Renal pelvis (tissue), 12 donors: ENCODE data around the gene DHDDS. TPM values are rescaled to one million over a fixed set of nuclear protein-coding genes. Genes with fewer than 3 reads are reported as not detected.
A peak's percentile ranks its signal among the peaks of the same experiment; 100 is the strongest.
"Not testable (repeated sequence)": the region's sequence is repeated elsewhere in the genome, so short reads cannot be mapped to it uniquely, and the experiment has no call there.

Experiments
- DNase-seq: peaks from one replicate; pipeline ENCODE4 v3.0.0-alpha.2; 2013
- long read RNA-seq, 16 experiments: transcript quantifications; one replicate each; lab custom pipeline, GENCODE V29; 2026
- polyA plus RNA-seq, 3 donors: library from polyadenylated mRNA; unstranded; fragments of 120-200 nt; gene quantifications; one replicate each; pipeline ENCODE4 v1.2.1, GENCODE V29; 2013; ENCODE audit not compliant: insufficient read length in 3 of 3

The DHDDS gene
- polyA plus RNA-seq: 10 to 100 TPM; 34.5 to 45.6 (median 42.7) TPM
- long read RNA-seq, donor 1, partial matches to known transcripts: 0 of 3 reads
- long read RNA-seq, donor 1, other reads (novel, unspliced or antisense): 0 of 3 reads
- long read RNA-seq, donor 2, transcript DHDDS-201 (9 exons, 1,403 nt): major isoform, 5 of 7 reads
- long read RNA-seq, donor 2, partial matches to known transcripts: 0 of 7 reads
- long read RNA-seq, donor 2, other reads (novel, unspliced or antisense): 0 of 7 reads
- long read RNA-seq, donor 3, partial matches to known transcripts: 44 of 47 reads
- long read RNA-seq, donor 3, other reads (novel, unspliced or antisense): 0 of 47 reads
- long read RNA-seq, donor 4, transcript DHDDS-201 (9 exons, 1,403 nt): major isoform, 6 of 11 reads
- long read RNA-seq, donor 4, partial matches to known transcripts: 0 of 11 reads
- long read RNA-seq, donor 4, other reads (novel, unspliced or antisense): 0 of 11 reads
- long read RNA-seq, donor 5, partial matches to known transcripts: 0 of 5 reads
- long read RNA-seq, donor 5, other reads (novel, unspliced or antisense): 0 of 5 reads
- long read RNA-seq, donor 6, partial matches to known transcripts: 0 of 6 reads
- long read RNA-seq, donor 6, other reads (novel, unspliced or antisense): 0 of 6 reads
- long read RNA-seq, donor 7, partial matches to known transcripts: 32 of 37 reads
- long read RNA-seq, donor 7, other reads (novel, unspliced or antisense): 0 of 37 reads
- long read RNA-seq, donor 8, partial matches to known transcripts: 0 of 4 reads
- long read RNA-seq, donor 8, other reads (novel, unspliced or antisense): 0 of 4 reads
- long read RNA-seq, donor 9, partial matches to known transcripts: 0 of 8 reads
- long read RNA-seq, donor 9, other reads (novel, unspliced or antisense): 0 of 8 reads
- long read RNA-seq, donor 10, partial matches to known transcripts: 0 of 6 reads
- long read RNA-seq, donor 10, other reads (novel, unspliced or antisense): 0 of 6 reads
- long read RNA-seq, donor 11, partial matches to known transcripts: 0 of 2 reads
- long read RNA-seq, donor 11, other reads (novel, unspliced or antisense): 0 of 2 reads
- long read RNA-seq, donor 12, transcript DHDDS-201 (9 exons, 1,403 nt): major isoform, 5 of 7 reads
- long read RNA-seq, donor 12, partial matches to known transcripts: 0 of 7 reads
- long read RNA-seq, donor 12, other reads (novel, unspliced or antisense): 0 of 7 reads
- long read RNA-seq, donor 13, partial matches to known transcripts: 0 of 2 reads
- long read RNA-seq, donor 13, other reads (novel, unspliced or antisense): 0 of 2 reads
- long read RNA-seq, donor 14: 0 reads
- long read RNA-seq, donor 15, partial matches to known transcripts: 0 of 3 reads
- long read RNA-seq, donor 15, other reads (novel, unspliced or antisense): 0 of 3 reads
- long read RNA-seq, donor 16, partial matches to known transcripts: 0 of 6 reads
- long read RNA-seq, donor 16, other reads (novel, unspliced or antisense): 0 of 6 reads

DNA sequence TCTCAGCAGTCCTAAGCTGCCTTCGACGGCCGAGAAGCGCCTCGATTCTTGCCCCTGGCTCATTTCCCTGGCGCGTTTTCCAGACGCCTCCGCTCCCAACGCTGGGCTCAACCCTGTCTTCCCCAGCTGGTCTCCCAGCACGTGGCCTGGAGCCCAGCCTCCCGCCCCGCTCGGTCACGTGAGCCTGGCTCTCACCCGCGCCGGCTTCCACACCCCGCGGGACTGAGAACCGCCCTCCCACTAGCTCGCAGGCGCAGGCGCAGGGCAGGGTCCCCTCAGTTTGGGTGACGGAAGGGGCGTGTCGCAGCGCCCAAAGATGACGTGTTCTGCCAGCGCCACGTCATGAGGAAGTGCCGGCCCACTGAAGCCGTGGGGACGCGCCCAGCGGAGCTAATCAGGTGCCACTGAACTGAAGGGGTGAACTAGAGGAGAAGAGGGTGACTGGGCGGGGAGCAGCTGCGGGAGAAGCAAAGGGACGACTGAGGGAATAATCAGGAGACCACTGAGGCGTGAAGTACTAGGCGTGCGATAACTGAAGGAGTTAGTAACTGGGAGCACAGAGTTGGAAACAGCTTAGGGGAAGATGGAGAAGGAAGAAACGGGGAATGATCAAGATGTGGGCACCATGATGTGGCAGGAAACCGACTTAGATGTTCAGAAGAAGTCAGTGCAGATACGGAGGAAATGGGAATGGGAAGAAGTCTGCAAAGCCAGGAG lies at the start of gene DHDDS:
DHDDS (plus strand) TSS at position 343 of the 717 bp plus-strand sequence. CDS start 625 bp downstream, outside the sequence.
- peak; percentile 97 for DNase-seq

GRCh38 chr1:26384076-26384475 lies 48.0 kb upstream of the DHDDS start:
- DNase-seq: no peak

- DNase-seq: not testable (repeated sequence)
These were observed 47.1 kb upstream of the DHDDS start for GRCh38 chr1:26385063-26385462.

DNA sequence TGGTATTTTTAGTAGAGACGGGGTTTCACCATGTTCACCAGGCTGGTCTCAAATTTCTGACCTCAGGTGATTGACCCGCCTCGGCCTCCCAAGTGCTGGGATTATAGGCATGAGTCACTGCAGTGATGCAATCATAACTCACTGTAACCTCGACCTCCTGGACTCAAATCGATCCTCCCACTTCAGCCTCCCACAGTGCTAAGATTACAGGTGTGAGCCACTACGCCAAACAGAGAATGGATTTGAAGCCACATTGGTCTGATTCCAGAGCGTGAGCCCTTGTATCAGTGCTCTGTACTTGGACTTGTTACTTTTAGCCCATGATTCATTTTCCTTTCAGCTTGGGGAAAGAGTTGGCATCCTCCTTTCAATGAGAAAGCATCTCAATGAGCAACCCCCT lies 44.7 kb upstream of the DHDDS start:
- DNase-seq: no peak

GRCh38 chr1:26388791-26389445 lies 43.2 kb upstream of the DHDDS start:
- no peak for DNase-seq

DNA sequence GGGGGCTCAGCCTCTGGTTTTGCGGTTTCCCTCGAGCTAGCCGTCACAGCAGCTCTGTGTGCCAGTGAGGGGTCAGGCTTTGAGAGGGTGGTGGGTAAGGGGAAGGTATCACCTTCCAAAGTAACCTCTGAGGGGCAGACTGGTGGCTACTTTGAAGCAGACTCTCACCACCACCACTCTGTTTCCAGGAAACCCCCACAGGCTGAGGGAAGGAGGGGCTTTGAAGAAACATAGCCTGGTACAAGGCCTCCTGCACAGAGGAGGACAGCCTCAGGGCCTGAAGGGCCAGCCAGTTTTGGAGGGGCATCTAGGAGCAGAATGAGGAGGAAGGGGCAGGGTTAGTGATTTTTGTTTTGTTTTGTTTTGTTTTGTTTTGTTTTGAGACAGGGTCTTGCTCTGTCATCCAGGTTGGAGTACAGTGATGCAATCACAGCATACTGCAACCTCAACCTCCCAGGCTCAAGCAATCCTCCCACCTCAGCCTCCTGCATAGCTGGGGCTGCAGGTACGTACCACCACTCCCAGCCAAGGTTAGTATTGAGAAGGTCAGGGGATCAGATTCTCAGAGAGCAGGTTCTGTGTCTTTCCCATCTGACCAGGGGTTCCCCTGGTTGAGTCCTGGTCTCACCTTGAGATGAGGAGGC lies 42.4 kb upstream of the DHDDS start:
- DNase-seq: no peak

DNA sequence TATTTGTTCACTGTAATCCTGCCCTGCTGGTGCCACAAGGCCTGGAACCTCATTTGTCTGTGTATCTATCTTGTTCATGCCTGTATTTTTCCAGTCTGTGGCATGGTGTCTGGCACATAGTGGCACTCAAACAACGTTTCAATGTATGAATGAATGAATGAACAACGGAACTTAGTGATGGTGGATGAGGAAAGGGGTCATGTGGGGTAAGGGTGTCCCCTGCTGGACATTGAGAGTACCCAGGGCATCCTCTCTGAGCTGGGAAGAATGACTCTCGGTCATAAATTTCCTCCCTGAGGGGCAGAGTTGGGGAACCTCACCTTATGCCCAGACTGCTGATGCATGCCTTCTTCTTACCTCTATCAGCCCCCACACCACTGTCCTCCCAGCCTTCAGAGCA lies 40.7 kb upstream of the DHDDS start:
- DNase-seq: no peak

GRCh38 chr1:26395754-26396153 lies 36.4 kb upstream of the DHDDS start:
- DNase-seq: no peak

- DNase-seq: no peak
These were observed 33.1 kb upstream of the DHDDS start for GRCh38 chr1:26399034-26399433.

GRCh38 chr1:26401891-26402290 lies 30.2 kb upstream of the DHDDS start:
- no peak for DNase-seq

- no peak for DNase-seq
These were observed 28.5 kb upstream of the DHDDS start for GRCh38 chr1:26403656-26404055.

GRCh38 chr1:26404641-26405040 lies 27.5 kb upstream of the DHDDS start:
- DNase-seq: no peak

DNA sequence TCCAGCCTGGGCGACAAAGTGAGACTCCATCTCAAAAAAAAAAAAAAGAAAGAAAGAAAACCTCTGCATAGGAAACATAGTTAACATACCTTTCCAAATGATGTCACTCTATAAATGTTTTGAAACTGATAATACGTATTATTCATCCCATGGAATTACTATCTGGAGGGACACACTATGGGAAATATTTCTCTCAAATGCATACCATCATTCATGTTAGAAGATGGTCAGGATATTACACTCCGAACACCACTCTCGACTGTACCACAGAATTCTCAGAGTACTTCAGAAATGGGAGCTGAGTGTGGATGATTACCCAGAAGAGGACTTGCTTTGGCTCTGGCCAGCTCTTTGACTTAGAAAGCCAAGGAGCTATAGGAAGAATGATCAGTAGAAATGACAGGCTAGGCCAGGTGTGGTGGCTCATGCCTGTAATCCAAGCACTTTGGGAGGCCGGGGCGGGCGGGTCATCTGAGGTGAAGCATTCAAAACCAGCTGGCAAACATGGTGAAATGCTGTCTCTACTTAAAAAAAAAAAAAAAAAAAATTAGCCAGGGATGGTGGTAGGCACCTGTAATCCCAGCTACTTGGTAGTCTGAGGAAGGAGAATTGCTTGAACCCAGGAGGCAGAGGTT lies 26.7 kb upstream of the DHDDS start:
- DNase-seq: no peak

DNA sequence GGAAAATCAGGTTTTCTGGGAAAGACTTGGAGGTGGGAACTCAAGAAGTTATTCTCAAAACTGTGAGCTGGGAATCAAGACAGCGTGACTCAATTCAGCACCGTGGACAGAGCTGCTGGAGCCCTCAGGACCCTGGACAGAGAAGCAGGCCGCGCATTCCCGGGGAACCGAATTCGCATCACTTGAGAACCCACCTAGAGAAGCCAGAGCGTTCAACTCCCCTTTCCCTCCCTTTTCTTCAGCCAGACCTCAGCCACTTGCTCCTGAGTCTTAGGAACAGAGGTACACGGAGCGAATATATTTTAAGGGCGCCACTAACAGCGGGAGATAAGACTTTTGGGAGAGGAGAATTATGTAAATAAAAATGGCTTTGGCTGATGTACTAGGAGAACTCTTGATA lies 23.5 kb upstream of the DHDDS start:
- DNase-seq: peak; percentile 89

- no peak for DNase-seq
These were observed 22.8 kb upstream of the DHDDS start for GRCh38 chr1:26409191-26409807.

DNA sequence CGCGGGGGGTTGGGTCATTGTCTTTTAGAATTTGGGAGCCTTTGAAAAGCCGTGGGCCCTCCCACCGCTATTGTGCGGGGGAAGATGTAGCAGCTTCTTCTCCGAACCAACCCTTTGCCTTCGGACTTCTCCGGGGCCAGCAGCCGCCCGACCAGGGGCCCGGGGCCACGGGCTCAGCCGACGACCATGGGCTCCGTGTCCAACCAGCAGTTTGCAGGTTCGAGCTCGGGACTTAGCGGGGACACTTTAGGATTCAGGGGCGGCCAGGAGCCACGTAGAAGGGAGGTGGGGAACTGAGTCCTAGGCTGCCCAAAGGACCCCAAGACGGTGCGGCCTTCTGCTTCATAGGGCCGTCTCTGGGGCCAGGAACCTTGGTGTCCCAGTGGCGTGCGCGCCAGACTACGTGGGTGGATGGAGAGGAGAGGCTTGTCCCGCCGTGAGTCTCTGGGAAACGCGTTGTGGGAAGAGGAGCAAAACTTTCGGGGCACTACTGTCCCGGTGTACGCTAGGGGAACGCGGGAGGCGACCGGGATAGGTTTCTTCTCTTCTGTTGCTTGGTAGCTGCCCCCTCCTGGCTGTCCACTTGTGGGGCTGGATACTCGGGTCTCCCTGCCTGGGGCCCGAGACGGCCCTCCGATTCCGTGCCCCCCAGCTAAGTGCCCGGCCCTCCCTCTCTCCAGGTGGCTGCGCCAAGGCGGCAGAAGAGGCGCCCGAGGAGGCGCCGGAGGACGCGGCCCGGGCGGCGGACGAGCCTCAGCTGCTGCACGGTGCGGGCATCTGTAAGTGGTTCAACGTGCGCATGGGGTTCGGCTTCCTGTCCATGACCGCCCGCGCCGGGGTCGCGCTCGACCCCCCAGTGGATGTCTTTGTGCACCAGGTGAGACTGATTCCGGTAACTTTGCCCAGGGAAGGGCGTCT lies 21.2 kb upstream of the DHDDS start, which contains the start of gene LIN28A:
LIN28A (plus strand) TSS at position 112 of the 918 bp plus-strand sequence; CDS start at position 187, 75 bp downstream.
- no peak for DNase-seq

GRCh38 chr1:26411624-26412074 lies 20.5 kb upstream of the DHDDS start:
- no peak for DNase-seq
